ENCODE data around the gene ARL6IP6. TPM values are rescaled to one million over a fixed set of nuclear protein-coding genes. Genes with fewer than 3 reads are reported as not detected.
A peak's percentile ranks its signal among the peaks of the same experiment; 100 is the strongest.

Gene ARL6IP6
- total and polyA plus RNA-seq, 10 of the 15 experiments (the other 5 are each of a cell fraction or from before 2014, with no cell fraction given): 15.8 to 87.3 (median 28.4) TPM

GRCh38 chr2:152718909-152719645 lies 657 bp downstream of the ARL6IP6 start (continued):
- no peak for TF ChIP-seq REST (IDR thresholded peaks at IDR 0.05; ENCODE audit: low read depth, low read length)
- TF ChIP-seq YY1 (IDR thresholded peaks at IDR 0.05; ENCODE audit: low read depth, low read length): no peak
- no peak for TF ChIP-seq ASH2L (IDR thresholded peaks at IDR 0.05; ENCODE audit: borderline replicate concordance, low read depth)
- no peak for TF ChIP-seq ZZZ3 (IDR thresholded peaks at IDR 0.05; ENCODE audit: control insufficient read depth, insufficient read length, low read depth)
- no peak for TF ChIP-seq CHD2 (IDR thresholded peaks at IDR 0.05; ENCODE audit: borderline replicate concordance, low read depth, low read length)

GRCh38 chr2:152720794-152721193 lies 2.4 kb downstream of the ARL6IP6 start:
- POLR2A ChIA-PET: interaction anchor here (0.7 kb wide), 1 partner anchor 878 kb away, joined by 4 read pairs; no protein-coding TSS in a partner anchor
- H3K79me2 ChIP-seq (ENCODE audit: control insufficient read depth, insufficient read depth, low read length): peaks cover 50% of the 10 kb centered on the region
- H3K4me2 ChIP-seq (ENCODE audit: control insufficient read depth, insufficient read depth): no peak overlapping the region
- peak overlapping the region; percentile 14; the same call in 1 of the 2 replicates for H3K4me3 ChIP-seq
- no peaks in the 10 kb centered on the region for H4K20me1 ChIP-seq (ENCODE audit: control insufficient read depth, insufficient read depth)
- H2AFZ ChIP-seq (ENCODE audit: control insufficient read depth, low read depth, low read length): no peak overlapping the region
- no peak overlapping the region for H3K27ac ChIP-seq (ENCODE audit: control insufficient read depth, insufficient read depth)
- H3K9ac ChIP-seq (ENCODE audit: control insufficient read depth, insufficient read depth, low read length): no peak overlapping the region
- CTCF ChIA-PET: interaction anchor here (0.7 to 1.5 kb wide), 5 partner anchors 9 to 382 kb away, joined by 3 to 6 read pairs (median 4); no protein-coding TSS in a partner anchor
- SMC1A ChIA-PET (ENCODE audit: uncharacterized antibody, unreplicated experiment): interaction anchor here (0.7 to 3.6 kb wide), 5 partner anchors 9 to 568 kb away, joined by 3 to 28 read pairs (median 3); no protein-coding TSS in a partner anchor
- in situ Hi-C loops (cut with MboI): loop anchor here (25.0 kb wide), 1 partner anchor 1433 kb away; the partner anchor contains the start of gene NMI
- WGBS (ENCODE audit: insufficient coverage, insufficient replicate concordance, low lambda C conversion rate, missing lambda C conversion rate): 100% methylated on average over 2 of the region's 2 CpGs
- intact Hi-C loops (cut with micrococcal nuclease; ENCODE audit: unreplicated experiment): no loop called here
- DNase-seq (ENCODE audit: low read depth, low spot score): no peak
- no TSS peak for BruUV-seq (replicated peaks)
- no peak for ATAC-seq
- H3K9me3 ChIP-seq (replicated peaks; ENCODE audit: control insufficient read depth, insufficient read depth, low read length): no peaks in the 10 kb centered on the region
- no peaks in the 10 kb centered on the region for H3K36me3 ChIP-seq (ENCODE audit: control insufficient read depth in 2 of 2, insufficient read depth in 2 of 2, low read length in 1 of 2)
- RAD21 ChIA-PET (ENCODE audit: unreplicated experiment): interaction anchor here (1.9 kb wide), 1 partner anchor 22 kb away, joined by 9 read pairs; no protein-coding TSS in a partner anchor
- H3K27me3 ChIP-seq (replicated peaks in 1 of 2; ENCODE audit: control insufficient read depth in 2 of 2, insufficient read depth in 2 of 2, low read length in 1 of 2): no peaks in the 10 kb centered on the region
- H3K4me1 ChIP-seq (ENCODE audit: control insufficient read depth, insufficient read depth, low read length): peaks cover 11% of the 10 kb centered on the region; the same call in 1 of the 2 replicates
- no peak for FAIRE-seq
- TF ChIP-seq MTA3 (IDR thresholded peaks at IDR 0.05; ENCODE audit: borderline replicate concordance, low read length) (no peak), STAT1 (conservative IDR thresholded peaks at IDR 0.05) (no peak), HDGF (IDR thresholded peaks at IDR 0.05) (no peak), ETV6 (conservative IDR thresholded peaks at IDR 0.05 in 1 of 2, IDR thresholded peaks at IDR 0.05 in 1 of 2; ENCODE audit: borderline replicate concordance in 1 of 2, low read depth in 1 of 2) (no peak), POLR2AphosphoS2 (IDR thresholded peaks at IDR 0.05; ENCODE audit: low read depth, low read length) (no peak), RCOR1 (conservative IDR thresholded peaks at IDR 0.05; ENCODE audit: low read depth, low read length) (no peak), NFYB (IDR thresholded peaks at IDR 0.05; ENCODE audit: insufficient read depth, low read depth, low read length) (no peak), NFIC (IDR thresholded peaks at IDR 0.05; ENCODE audit: low read depth, low read length) (no peak), BCL3 (IDR thresholded peaks at IDR 0.05; ENCODE audit: borderline replicate concordance, insufficient read depth, low read depth, low read length, poor library complexity, severe bottlenecking) (no peak), RFX5 (IDR thresholded peaks at IDR 0.05; ENCODE audit: low read depth, low read length) (no peak), USF2 (IDR thresholded peaks at IDR 0.05; ENCODE audit: borderline replicate concordance, low read depth, low read length) (no peak)
